Activated CD8-positive, alpha-beta T cell treated with anti-CD3 and anti-CD28 coated beads for 36 hours (primary cell): ENCODE results near the gene ADAM15. TPM values are rescaled to one million over a fixed set of nuclear protein-coding genes. Genes with fewer than 3 reads are reported as not detected.

ENCODE experiments used
- ATAC-seq: fragments of 200-7000 bp; cut with Tn5 transposase; one replicate; pipeline ENCODE4 v1.10.0; 2021; ENCODE audit warnings: mild to moderate bottlenecking, moderate library complexity
- CTCF ChIA-PET: fragments of 350-600 bp; sonication (Branson Sonifier 250); formaldehyde crosslinking; loops from one replicate; lab custom pipeline; 2021; ENCODE audit warnings: antibody characterized with exemption; lab: Charles Lee
- POLR2A ChIA-PET: fragments of 350-600 bp; sonication (Branson Sonifier 250); formaldehyde crosslinking; loops from one replicate; lab custom pipeline; 2021; ENCODE audit warnings: antibody characterized with exemption; lab: Charles Lee
- DNase-seq: peaks from one replicate; pipeline ENCODE4 v3.0.0-alpha.2; 2020
- H3K27ac Mint-ChIP-seq: one replicate; pipeline ENCODE4 v1.8.0; 2021; ENCODE audit warnings: mild to moderate bottlenecking, mixed read lengths
- H3K27me3 Mint-ChIP-seq: one replicate; pipeline ENCODE4 v1.8.0; 2021; ENCODE audit warnings: mixed read lengths
- H3K36me3 Mint-ChIP-seq: one replicate; pipeline ENCODE4 v1.8.0; 2021; ENCODE audit warnings: low read depth, mixed read lengths
- H3K4me1 Mint-ChIP-seq: one replicate; pipeline ENCODE4 v1.8.0; 2021; ENCODE audit warnings: low read depth, mixed read lengths
- H3K4me3 Mint-ChIP-seq: one replicate; pipeline ENCODE4 v1.8.0; 2021; ENCODE audit warnings: mild to moderate bottlenecking, moderate library complexity, mixed read lengths
- H3K9me3 Mint-ChIP-seq: one replicate; pipeline ENCODE4 v1.8.0; 2021; ENCODE audit warnings: mixed read lengths
- CTCF ChIP-seq: fragments of 200-600 bp; IDR thresholded peaks from one replicate; pipeline ENCODE4 v1.8.0; 2022; ENCODE audit warnings: antibody characterized with exemption, mild to moderate bottlenecking
- intact Hi-C: fragments of 100-400 bp; cut with micrococcal nuclease; formaldehyde crosslinking; loops from one replicate; pipeline ENCODE4 v1.10.0; 2022
- total RNA-seq, 2 experiments: library from RNA; stranded (reverse); gene quantifications; one replicate each; pipeline ENCODE4 v1.2.3, GENCODE V29; 2021

Gene ADAM15
- total RNA-seq, 2 experiments from 2014 or later: 36.4 to 37.2 TPM

DNA sequence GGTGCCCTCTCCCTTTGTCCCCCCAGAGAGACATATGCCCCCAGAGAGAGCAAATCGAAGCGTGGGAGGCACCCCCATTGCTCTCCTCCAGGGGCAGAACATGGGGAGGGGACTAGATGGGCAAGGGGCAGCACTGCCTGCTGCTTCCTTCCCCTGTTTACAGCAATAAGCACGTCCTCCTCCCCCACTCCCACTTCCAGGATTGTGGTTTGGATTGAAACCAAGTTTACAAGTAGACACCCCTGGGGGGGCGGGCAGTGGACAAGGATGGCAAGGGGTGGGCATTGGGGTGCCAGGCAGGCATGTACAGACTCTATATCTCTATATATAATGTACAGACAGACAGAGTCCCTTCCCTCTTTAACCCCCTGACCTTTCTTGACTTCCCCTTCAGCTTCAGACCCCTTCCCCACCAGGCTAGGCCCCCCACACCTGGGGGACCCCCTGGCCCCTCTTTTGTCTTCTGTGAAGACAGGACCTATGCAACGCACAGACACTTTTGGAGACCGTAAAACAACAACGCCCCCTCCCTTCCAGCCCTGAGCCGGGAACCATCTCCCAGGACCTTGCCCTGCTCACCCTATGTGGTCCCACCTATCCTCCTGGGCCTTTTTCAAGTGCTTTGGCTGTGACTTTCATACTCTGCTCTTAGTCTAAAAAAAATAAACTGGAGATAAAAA is 35.9 kb downstream of the ADAM15 start:
- CTCF ChIA-PET: interaction anchor here (0.6 to 5.5 kb wide), 12 partner anchors 8 to 164 kb away, joined by 3 to 278 read pairs (median 10); partner anchors contain the start of genes ADAM15, EFNA4, KRTCAP2 and TRIM46

GRCh38 chr1:155091071-155092051 is 40.2 kb downstream of the ADAM15 start:
- peaks cover 9% of the 10 kb centered on the region for H3K27me3 Mint-ChIP-seq
- no peak overlapping the region for H3K27ac Mint-ChIP-seq
- DNase-seq: peak; percentile 86
- peak overlapping the region; percentile 12 for H3K4me3 Mint-ChIP-seq
- intact Hi-C loops: no loop called here
- ChIA-PET POLR2A (interaction anchor here (0.7 to 1.7 kb wide), 4 partner anchors 12 to 76 kb away, joined by 3 to 10 read pairs (median 4); partner anchors contain the start of gene SLC50A1), CTCF (interaction anchor here (0.6 to 6.8 kb wide), 57 partner anchors 9 to 450 kb away, joined by 3 to 312 read pairs (median 5); partner anchors contain the start of genes EFNA3, EFNA4, KRTCAP2 and PMVK)
- peaks cover 2% of the 10 kb centered on the region for H3K4me1 Mint-ChIP-seq
- TF ChIP-seq CTCF: peak; percentile 99
- ATAC-seq: peak; percentile 88
- H3K36me3 Mint-ChIP-seq: no peaks in the 10 kb centered on the region
- H3K9me3 Mint-ChIP-seq: no peaks in the 10 kb centered on the region

More for the DNA sequence above, 35.9 kb downstream of the ADAM15 start:
- DNase-seq: no peak
- no peak overlapping the region for H3K4me3 Mint-ChIP-seq
- no peaks in the 10 kb centered on the region for H3K9me3 Mint-ChIP-seq
- peaks cover 18% of the 10 kb centered on the region for H3K4me1 Mint-ChIP-seq
- H3K27ac Mint-ChIP-seq: no peak overlapping the region
- peaks cover 25% of the 10 kb centered on the region for H3K27me3 Mint-ChIP-seq
- no peak for TF ChIP-seq CTCF
- intact Hi-C loops: loop anchor here (5.0 kb wide), 1 partner anchor 35 kb away; the partner anchor contains the start of gene ADAM15
- H3K36me3 Mint-ChIP-seq: no peaks in the 10 kb centered on the region
- ATAC-seq: no peak
- POLR2A ChIA-PET: interaction anchor here (1.0 kb wide), 1 partner anchor 83 kb away, joined by 3 read pairs; no protein-coding TSS in a partner anchor

GRCh38 chr1:155092131-155092530 is 41.0 kb downstream of the ADAM15 start:
- Mint-ChIP-seq H3K27me3 (peaks cover 9% of the 10 kb centered on the region), H3K27ac (no peak overlapping the region), H3K9me3 (no peaks in the 10 kb centered on the region), H3K4me1 (peaks cover 2% of the 10 kb centered on the region), H3K4me3 (no peak overlapping the region), H3K36me3 (no peaks in the 10 kb centered on the region)
- DNase-seq: no peak
- no peak for ATAC-seq
- no peak for TF ChIP-seq CTCF
- POLR2A ChIA-PET: interaction anchor here (0.7 to 1.7 kb wide), 4 partner anchors 13 to 76 kb away, joined by 3 to 10 read pairs (median 4); partner anchors contain the start of gene SLC50A1
- CTCF ChIA-PET: interaction anchor here (0.6 to 6.8 kb wide), 38 partner anchors 8 to 374 kb away, joined by 3 to 312 read pairs (median 6); partner anchors contain the start of genes EFNA3, KRTCAP2, PMVK and SLC50A1
- intact Hi-C loops: no loop called here

GRCh38 chr1:155092641-155093040 is 41.5 kb downstream of the ADAM15 start:
- H3K9me3 Mint-ChIP-seq: no peaks in the 10 kb centered on the region
- no peak for DNase-seq
- H3K27ac Mint-ChIP-seq: no peak overlapping the region
- intact Hi-C loops: no loop called here
- no peak for ATAC-seq
- H3K36me3 Mint-ChIP-seq: no peaks in the 10 kb centered on the region
- ChIA-PET POLR2A (no interaction called here), CTCF (interaction anchor here (0.8 to 6.8 kb wide), 5 partner anchors 19 to 373 kb away, joined by 3 to 312 read pairs (median 11); partner anchors contain the start of genes KRTCAP2 and TRIM46)
- H3K4me3 Mint-ChIP-seq: no peak overlapping the region
- peaks cover 9% of the 10 kb centered on the region for H3K27me3 Mint-ChIP-seq
- TF ChIP-seq CTCF: no peak
- H3K4me1 Mint-ChIP-seq: peaks cover 2% of the 10 kb centered on the region
